ENCODE measurements around the gene BMP15.

BMP15 gene

GRCh38 chrX:50910685-50911176 lies at the start of gene BMP15:
TSS of gene BMP15 (plus strand) at chrX:50910735. CDS start at chrX:50910784, 49 bp downstream.
- DNase-seq (ENCODE audit: low read depth) = no peak

GRCh38 chrX:50863471-50863870 lies 47.1 kb upstream of the BMP15 start:
- no peak for DNase-seq (ENCODE audit: low read depth)

GRCh38 chrX:50865311-50865710 lies 45.2 kb upstream of the BMP15 start:
- no peak for DNase-seq (ENCODE audit: low read depth)

GRCh38 chrX:50871922-50872453 lies 38.5 kb upstream of the BMP15 start:
- DNase-seq (ENCODE audit: low read depth) = no peak

GRCh38 chrX:50874876-50875275 lies 35.7 kb upstream of the BMP15 start:
- DNase-seq (ENCODE audit: low read depth) = no peak

- no peak for DNase-seq (ENCODE audit: low read depth)
Observed at GRCh38 chrX:50876551-50876950, 34.0 kb upstream of the BMP15 start.

GRCh38 chrX:50877310-50877709 lies 33.2 kb upstream of the BMP15 start:
- no peak for DNase-seq (ENCODE audit: low read depth)

GRCh38 chrX:50881028-50881427 lies 29.5 kb upstream of the BMP15 start:
- DNase-seq (ENCODE audit: low read depth) = no peak

- DNase-seq (ENCODE audit: low read depth) = no peak
Observed at GRCh38 chrX:50888884-50889283, 21.7 kb upstream of the BMP15 start.

- no peak for DNase-seq (ENCODE audit: low read depth)
Observed at GRCh38 chrX:50889582-50889981, 21.0 kb upstream of the BMP15 start.

- no peak for DNase-seq (ENCODE audit: low read depth)
Observed at GRCh38 chrX:50893047-50893446, 17.5 kb upstream of the BMP15 start.

GRCh38 chrX:50893466-50893865 lies 17.1 kb upstream of the BMP15 start:
- no peak for DNase-seq (ENCODE audit: low read depth)

- DNase-seq (ENCODE audit: low read depth) = no peak
Observed at GRCh38 chrX:50905334-50905733, 5.2 kb upstream of the BMP15 start.

GRCh38 chrX:50913520-50913919 lies 3.0 kb downstream of the BMP15 start:
- DNase-seq (ENCODE audit: low read depth) = no peak

GRCh38 chrX:50920132-50920531 lies 9.6 kb downstream of the BMP15 start:
- DNase-seq (ENCODE audit: low read depth) = no peak

- DNase-seq (ENCODE audit: low read depth) = no peak
Observed at GRCh38 chrX:50927127-50927526, 16.6 kb downstream of the BMP15 start.

- DNase-seq (ENCODE audit: low read depth) = no peak
Observed at GRCh38 chrX:50941638-50942037, 31.1 kb downstream of the BMP15 start.

- no peak for DNase-seq (ENCODE audit: low read depth)
Observed at GRCh38 chrX:50942471-50942870, 31.9 kb downstream of the BMP15 start.

- no peak for DNase-seq (ENCODE audit: low read depth)
Observed at GRCh38 chrX:50952406-50952805, 41.9 kb downstream of the BMP15 start.

GRCh38 chrX:50953832-50954231 lies 43.3 kb downstream of the BMP15 start:
- DNase-seq (ENCODE audit: low read depth) = no peak

GRCh38 chrX:50962156-50962555 lies 51.6 kb downstream of the BMP15 start:
- DNase-seq (ENCODE audit: low read depth) = no peak

- DNase-seq (ENCODE audit: low read depth) = no peak
Observed at GRCh38 chrX:50963842-50964241, 53.3 kb downstream of the BMP15 start.
